SK-N-SH treated with all-trans-retinoic acid at 6 μM for 48 hours (cell line): ENCODE measurements around the gene GJA3.

Experiments
- ATAC-seq: fragments of 200-7000 bp; cut with Tn5 transposase; 3 replicates; pipeline ENCODE4 v1.9.1; 2020; ENCODE audit warnings: mild to moderate bottlenecking, moderate library complexity
- ARNTL ChIP-seq: fragments of 450-650 bp; formaldehyde crosslinking; IDR thresholded peaks from 2 replicates; pipeline ENCODE4 v1.5.0; 2020; ENCODE audit warnings: low read depth, mild to moderate bottlenecking, moderate library complexity, borderline replicate concordance
- BACH2 ChIP-seq: fragments of 250-450 bp; sonication (Bioruptor Pico); IDR thresholded peaks from 2 replicates; pipeline ENCODE4 v1.9.0; 2021; ENCODE audit warnings: mild to moderate bottlenecking, borderline replicate concordance
- CSDC2 ChIP-seq: fragments of 250-450 bp; sonication (Bioruptor Pico); IDR thresholded peaks from 2 replicates; pipeline ENCODE4 v1.5.0; 2020; ENCODE audit warnings: mild to moderate bottlenecking, moderate library complexity
- ESRRG ChIP-seq: fragments of 250-450 bp; sonication (Bioruptor Pico); IDR thresholded peaks from 2 replicates; pipeline ENCODE4 v1.6.1; 2021; ENCODE audit warnings: mild to moderate bottlenecking
- ISL1 ChIP-seq: fragments of 250-450 bp; sonication (Bioruptor Pico); IDR thresholded peaks from 2 replicates; pipeline ENCODE4 v2.1.2; 2022; ENCODE audit warnings: mild to moderate bottlenecking, moderate library complexity
- OSR1 ChIP-seq: fragments of 250-450 bp; sonication (Bioruptor Pico); IDR thresholded peaks from 2 replicates; pipeline ENCODE4 v1.8.0; 2022; ENCODE audit warnings: moderate library complexity, mild to moderate bottlenecking, inconsistent platforms
- PPARA ChIP-seq: fragments of 250-450 bp; sonication (Bioruptor Pico); IDR thresholded peaks from 2 replicates; pipeline ENCODE4 v1.5.0; 2020; ENCODE audit warnings: mild to moderate bottlenecking, borderline replicate concordance
- RARB ChIP-seq: fragments of 250-450 bp; sonication (Bioruptor Pico); IDR thresholded peaks from 2 replicates; pipeline ENCODE4 v1.8.0; 2021; ENCODE audit warnings: mild to moderate bottlenecking, moderate library complexity
- SNAI2 ChIP-seq: fragments of 250-450 bp; sonication (Bioruptor Pico); IDR thresholded peaks from 2 replicates; pipeline ENCODE4 v1.5.0; 2020; ENCODE audit warnings: mild to moderate bottlenecking, moderate library complexity
- TCF4 ChIP-seq: fragments of 250-450 bp; sonication (Bioruptor Pico); IDR thresholded peaks from 2 replicates; pipeline ENCODE4 v1.8.0; 2021; ENCODE audit warnings: mild to moderate bottlenecking, moderate library complexity, borderline replicate concordance
- TOX ChIP-seq: fragments of 250-450 bp; sonication (Bioruptor Pico); IDR thresholded peaks from 2 replicates; pipeline ENCODE4 v1.8.0; 2021; ENCODE audit warnings: mild to moderate bottlenecking, moderate library complexity, borderline replicate concordance
- ZC3H10 ChIP-seq: fragments of 250-450 bp; sonication (Bioruptor Pico); IDR thresholded peaks from 2 replicates; pipeline ENCODE4 v1.5.1; 2021; ENCODE audit warnings: mild to moderate bottlenecking, moderate library complexity
- ZFP3 ChIP-seq: fragments of 250-450 bp; sonication (Bioruptor Pico); IDR thresholded peaks from 2 replicates; pipeline ENCODE4 v1.5.0; 2020; ENCODE audit warnings: mild to moderate bottlenecking, moderate library complexity
- ZNF565 ChIP-seq: fragments of 450-650 bp; formaldehyde crosslinking; conservative IDR thresholded peaks from 2 replicates; pipeline ENCODE4 v1.5.0; 2020; ENCODE audit warnings: low read depth, mild to moderate bottlenecking, moderate library complexity
- ZNF8 ChIP-seq: fragments of 450-650 bp; formaldehyde crosslinking; IDR thresholded peaks from 2 replicates; pipeline ENCODE4 v1.5.0; 2020; ENCODE audit warnings: mild to moderate bottlenecking, moderate library complexity
- TF ChIP-seq, protein P1 (sequence below): fragments of 250-450 bp; sonication (Bioruptor Pico); IDR thresholded peaks from 2 replicates; pipeline ENCODE4 v1.8.0; 2020; ENCODE audit warnings: mild to moderate bottlenecking, moderate library complexity, borderline replicate concordance
- TF ChIP-seq, protein P2 (sequence below): fragments of 250-450 bp; sonication (Bioruptor Pico); IDR thresholded peaks from 2 replicates; pipeline ENCODE4 v1.8.0; 2021; ENCODE audit warnings: low read depth, mild to moderate bottlenecking, moderate library complexity, borderline replicate concordance
- TF ChIP-seq, protein P3 (sequence below): fragments of 250-450 bp; sonication (Bioruptor Pico); IDR thresholded peaks from 2 replicates; pipeline ENCODE4 v1.5.0; 2020; ENCODE audit warnings: mild to moderate bottlenecking, moderate library complexity
- TF ChIP-seq, protein P4 (sequence below): fragments of 250-450 bp; sonication (Bioruptor Pico); IDR thresholded peaks from 2 replicates; pipeline ENCODE4 v1.5.1; 2020; ENCODE audit warnings: low read depth, mild to moderate bottlenecking, moderate library complexity
- TF ChIP-seq, protein P5 (sequence below): fragments of 250-450 bp; sonication (Bioruptor Pico); IDR thresholded peaks from 2 replicates; pipeline ENCODE4 v1.5.1; 2021; ENCODE audit warnings: mild to moderate bottlenecking, moderate library complexity

Gene GJA3

DNA sequence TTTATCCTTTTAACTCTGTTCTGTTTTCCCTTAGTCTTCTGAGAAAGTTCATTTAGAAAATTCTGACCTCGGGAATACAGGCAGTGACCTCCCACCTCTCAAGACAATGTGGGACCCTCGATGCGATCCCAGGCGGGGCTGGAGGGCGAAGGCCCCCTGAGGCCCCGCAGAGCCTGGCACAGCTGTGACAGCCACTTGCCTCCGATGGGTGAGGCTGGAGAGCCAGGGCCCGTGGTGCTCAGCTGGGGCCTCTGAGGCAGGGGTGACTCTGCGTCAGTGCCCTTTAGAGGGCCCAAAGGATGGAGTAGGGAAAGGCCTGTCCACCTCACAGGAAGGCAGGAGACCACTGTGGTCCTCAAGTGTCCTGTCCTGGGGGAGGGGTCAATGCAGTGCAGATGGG lies 10.3 kb downstream of the GJA3 start:
- no peak for ATAC-seq
- TF ChIP-seq ARNTL (CRISPR knock-in tag) = no peak
- TF ChIP-seq CSDC2 (CRISPR knock-in tag) = no peak
- no peak for TF ChIP-seq SNAI2 (CRISPR knock-in tag)
- TF ChIP-seq, protein P1, sequence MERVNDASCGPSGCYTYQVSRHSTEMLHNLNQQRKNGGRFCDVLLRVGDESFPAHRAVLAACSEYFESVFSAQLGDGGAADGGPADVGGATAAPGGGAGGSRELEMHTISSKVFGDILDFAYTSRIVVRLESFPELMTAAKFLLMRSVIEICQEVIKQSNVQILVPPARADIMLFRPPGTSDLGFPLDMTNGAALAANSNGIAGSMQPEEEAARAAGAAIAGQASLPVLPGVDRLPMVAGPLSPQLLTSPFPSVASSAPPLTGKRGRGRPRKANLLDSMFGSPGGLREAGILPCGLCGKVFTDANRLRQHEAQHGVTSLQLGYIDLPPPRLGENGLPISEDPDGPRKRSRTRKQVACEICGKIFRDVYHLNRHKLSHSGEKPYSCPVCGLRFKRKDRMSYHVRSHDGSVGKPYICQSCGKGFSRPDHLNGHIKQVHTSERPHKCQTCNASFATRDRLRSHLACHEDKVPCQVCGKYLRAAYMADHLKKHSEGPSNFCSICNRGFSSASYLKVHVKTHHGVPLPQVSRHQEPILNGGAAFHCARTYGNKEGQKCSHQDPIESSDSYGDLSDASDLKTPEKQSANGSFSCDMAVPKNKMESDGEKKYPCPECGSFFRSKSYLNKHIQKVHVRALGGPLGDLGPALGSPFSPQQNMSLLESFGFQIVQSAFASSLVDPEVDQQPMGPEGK = no peak
- TF ChIP-seq ESRRG (CRISPR knock-in tag) = no peak
- no peak for TF ChIP-seq RARB (CRISPR knock-in tag)
- no peak for TF ChIP-seq TOX (CRISPR knock-in tag)
- no peak for TF ChIP-seq BACH2 (CRISPR knock-in tag)
- TF ChIP-seq, protein P2, sequence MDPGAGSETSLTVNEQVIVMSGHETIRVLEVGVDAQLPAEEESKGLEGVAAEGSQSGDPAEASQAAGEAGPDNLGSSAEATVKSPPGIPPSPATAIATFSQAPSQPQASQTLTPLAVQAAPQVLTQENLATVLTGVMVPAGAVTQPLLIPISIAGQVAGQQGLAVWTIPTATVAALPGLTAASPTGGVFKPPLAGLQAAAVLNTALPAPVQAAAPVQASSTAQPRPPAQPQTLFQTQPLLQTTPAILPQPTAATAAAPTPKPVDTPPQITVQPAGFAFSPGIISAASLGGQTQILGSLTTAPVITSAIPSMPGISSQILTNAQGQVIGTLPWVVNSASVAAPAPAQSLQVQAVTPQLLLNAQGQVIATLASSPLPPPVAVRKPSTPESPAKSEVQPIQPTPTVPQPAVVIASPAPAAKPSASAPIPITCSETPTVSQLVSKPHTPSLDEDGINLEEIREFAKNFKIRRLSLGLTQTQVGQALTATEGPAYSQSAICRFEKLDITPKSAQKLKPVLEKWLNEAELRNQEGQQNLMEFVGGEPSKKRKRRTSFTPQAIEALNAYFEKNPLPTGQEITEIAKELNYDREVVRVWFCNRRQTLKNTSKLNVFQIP (CRISPR knock-in tag) = no peak
- TF ChIP-seq, protein P3, sequence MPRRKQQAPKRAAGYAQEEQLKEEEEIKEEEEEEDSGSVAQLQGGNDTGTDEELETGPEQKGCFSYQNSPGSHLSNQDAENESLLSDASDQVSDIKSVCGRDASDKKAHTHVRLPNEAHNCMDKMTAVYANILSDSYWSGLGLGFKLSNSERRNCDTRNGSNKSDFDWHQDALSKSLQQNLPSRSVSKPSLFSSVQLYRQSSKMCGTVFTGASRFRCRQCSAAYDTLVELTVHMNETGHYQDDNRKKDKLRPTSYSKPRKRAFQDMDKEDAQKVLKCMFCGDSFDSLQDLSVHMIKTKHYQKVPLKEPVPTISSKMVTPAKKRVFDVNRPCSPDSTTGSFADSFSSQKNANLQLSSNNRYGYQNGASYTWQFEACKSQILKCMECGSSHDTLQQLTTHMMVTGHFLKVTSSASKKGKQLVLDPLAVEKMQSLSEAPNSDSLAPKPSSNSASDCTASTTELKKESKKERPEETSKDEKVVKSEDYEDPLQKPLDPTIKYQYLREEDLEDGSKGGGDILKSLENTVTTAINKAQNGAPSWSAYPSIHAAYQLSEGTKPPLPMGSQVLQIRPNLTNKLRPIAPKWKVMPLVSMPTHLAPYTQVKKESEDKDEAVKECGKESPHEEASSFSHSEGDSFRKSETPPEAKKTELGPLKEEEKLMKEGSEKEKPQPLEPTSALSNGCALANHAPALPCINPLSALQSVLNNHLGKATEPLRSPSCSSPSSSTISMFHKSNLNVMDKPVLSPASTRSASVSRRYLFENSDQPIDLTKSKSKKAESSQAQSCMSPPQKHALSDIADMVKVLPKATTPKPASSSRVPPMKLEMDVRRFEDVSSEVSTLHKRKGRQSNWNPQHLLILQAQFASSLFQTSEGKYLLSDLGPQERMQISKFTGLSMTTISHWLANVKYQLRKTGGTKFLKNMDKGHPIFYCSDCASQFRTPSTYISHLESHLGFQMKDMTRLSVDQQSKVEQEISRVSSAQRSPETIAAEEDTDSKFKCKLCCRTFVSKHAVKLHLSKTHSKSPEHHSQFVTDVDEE (CRISPR knock-in tag) = no peak
- no peak for TF ChIP-seq ZNF8 (CRISPR knock-in tag)

DNA sequence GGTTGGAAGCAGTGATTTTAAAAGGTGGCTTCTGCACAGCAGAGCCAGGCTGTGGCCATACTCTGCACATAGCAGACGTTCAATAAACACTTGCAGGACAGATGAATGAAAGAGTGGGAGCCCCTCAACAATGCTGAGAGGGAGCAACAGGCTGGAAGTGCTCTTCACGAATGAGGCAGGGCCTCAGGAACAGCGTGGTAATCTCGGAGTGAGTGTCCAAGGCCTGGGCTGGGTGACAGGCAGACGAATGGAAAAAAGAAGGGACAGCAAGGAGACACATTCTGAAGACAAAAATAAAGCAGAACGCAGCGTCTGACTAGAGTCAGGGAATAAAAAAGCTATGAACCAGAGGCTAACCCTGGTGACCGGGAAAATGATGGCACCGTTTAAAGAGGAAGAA lies 11.1 kb downstream of the GJA3 start:
- no peak for ATAC-seq

DNA sequence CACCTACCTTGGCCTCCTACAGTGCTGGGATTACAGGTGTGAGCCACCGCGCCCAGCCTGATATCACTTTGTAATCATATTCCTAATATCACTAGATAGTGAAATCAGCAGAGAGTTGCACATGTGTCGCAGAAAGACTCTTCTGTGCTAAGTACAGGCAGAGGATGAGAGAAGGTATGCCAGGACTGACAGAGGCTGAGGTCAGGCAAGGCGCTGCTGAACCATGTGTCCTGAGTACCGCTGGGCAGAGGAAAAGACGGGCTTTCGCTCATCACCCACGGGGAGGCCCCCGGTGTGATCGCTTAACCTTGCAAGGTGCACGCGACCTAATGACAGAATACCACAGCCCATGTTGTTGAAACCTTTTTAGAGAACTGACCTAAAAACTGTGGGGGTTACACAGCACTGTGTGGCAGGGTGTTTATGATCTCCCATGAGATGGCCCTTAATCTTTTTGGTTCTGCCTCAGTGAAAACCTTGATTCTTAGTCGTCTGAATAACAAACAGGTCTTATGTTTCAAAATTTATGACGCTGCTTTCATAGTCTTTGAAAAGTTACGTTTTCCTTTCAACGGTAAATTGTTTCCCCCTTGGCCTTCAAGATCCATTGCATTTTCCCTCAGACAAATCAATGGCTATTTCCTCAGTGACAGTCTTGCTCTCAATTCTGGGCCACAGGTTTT lies 12.2 kb downstream of the GJA3 start:
- no peak for ATAC-seq
- TF ChIP-seq OSR1 (CRISPR knock-in tag) (no peak), CSDC2 (CRISPR knock-in tag) (no peak), ESRRG (CRISPR knock-in tag) (no peak), ZNF565 (no peak), BACH2 (CRISPR knock-in tag) (no peak), ARNTL (CRISPR knock-in tag) (no peak), ZC3H10 (CRISPR knock-in tag) (no peak), ZNF8 (CRISPR knock-in tag) (no peak), TCF4 (CRISPR knock-in tag) (no peak), PPARA (no peak), ISL1 (CRISPR knock-in tag) (no peak), ZFP3 (CRISPR knock-in tag) (no peak)
- TF ChIP-seq, protein P2 (CRISPR knock-in tag) = no peak
- TF ChIP-seq, protein P4, sequence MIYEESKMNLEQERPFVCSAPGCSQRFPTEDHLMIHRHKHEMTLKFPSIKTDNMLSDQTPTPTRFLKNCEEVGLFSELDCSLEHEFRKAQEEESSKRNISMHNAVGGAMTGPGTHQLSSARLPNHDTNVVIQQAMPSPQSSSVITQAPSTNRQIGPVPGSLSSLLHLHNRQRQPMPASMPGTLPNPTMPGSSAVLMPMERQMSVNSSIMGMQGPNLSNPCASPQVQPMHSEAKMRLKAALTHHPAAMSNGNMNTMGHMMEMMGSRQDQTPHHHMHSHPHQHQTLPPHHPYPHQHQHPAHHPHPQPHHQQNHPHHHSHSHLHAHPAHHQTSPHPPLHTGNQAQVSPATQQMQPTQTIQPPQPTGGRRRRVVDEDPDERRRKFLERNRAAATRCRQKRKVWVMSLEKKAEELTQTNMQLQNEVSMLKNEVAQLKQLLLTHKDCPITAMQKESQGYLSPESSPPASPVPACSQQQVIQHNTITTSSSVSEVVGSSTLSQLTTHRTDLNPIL (CRISPR knock-in tag) = no peak
- TF ChIP-seq, protein P5, sequence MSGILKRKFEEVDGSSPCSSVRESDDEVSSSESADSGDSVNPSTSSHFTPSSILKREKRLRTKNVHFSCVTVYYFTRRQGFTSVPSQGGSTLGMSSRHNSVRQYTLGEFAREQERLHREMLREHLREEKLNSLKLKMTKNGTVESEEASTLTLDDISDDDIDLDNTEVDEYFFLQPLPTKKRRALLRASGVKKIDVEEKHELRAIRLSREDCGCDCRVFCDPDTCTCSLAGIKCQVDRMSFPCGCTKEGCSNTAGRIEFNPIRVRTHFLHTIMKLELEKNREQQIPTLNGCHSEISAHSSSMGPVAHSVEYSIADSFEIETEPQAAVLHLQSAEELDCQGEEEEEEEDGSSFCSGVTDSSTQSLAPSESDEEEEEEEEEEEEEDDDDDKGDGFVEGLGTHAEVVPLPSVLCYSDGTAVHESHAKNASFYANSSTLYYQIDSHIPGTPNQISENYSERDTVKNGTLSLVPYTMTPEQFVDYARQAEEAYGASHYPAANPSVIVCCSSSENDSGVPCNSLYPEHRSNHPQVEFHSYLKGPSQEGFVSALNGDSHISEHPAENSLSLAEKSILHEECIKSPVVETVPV (CRISPR knock-in tag) = no peak
- TF ChIP-seq, protein P1 = no peak

More for the DNA sequence above, 11.1 kb downstream of the GJA3 start:
- TF ChIP-seq BACH2 (CRISPR knock-in tag) (no peak), ZFP3 (CRISPR knock-in tag) (no peak)
- TF ChIP-seq, protein P4 (CRISPR knock-in tag) = no peak
- TF ChIP-seq, all 23 proteins: peak for 0
